Endothelial cell of umbilical vein (primary cell): Measurements from ENCODE around the gene ATG7. TPM values are rescaled to one million over a fixed set of nuclear protein-coding genes. Genes with fewer than 3 reads are reported as not detected.

ENCODE experiments used
- BruUV-seq: library from RNA; stranded (reverse); fragments of 400-500 nt; replicated peaks from 2 replicates; lab custom pipeline; 2021; lab: Mats Ljungman, UMichigan
- CTCF ChIA-PET: fragments of 300-600, 350-600 bp; sonication (Branson Sonifier 250); formaldehyde crosslinking; loops from one replicate; lab custom pipeline; 2021; ENCODE audit warnings: antibody characterized with exemption, inconsistent platforms; lab: Charles Lee
- POLR2A ChIA-PET: fragments of 300-600, 350-600 bp; sonication (Branson Sonifier 250); formaldehyde crosslinking; loops from one replicate; lab custom pipeline; 2021; ENCODE audit warnings: antibody characterized with exemption, inconsistent platforms; lab: Charles Lee
- DNase-seq: peaks from one replicate; pipeline ENCODE4 v3.0.0-alpha.2; 2011; ENCODE audit warnings: low read depth, low spot score
- FAIRE-seq: peaks from 2 replicates; lab custom pipeline; 2011; peaks lifted over from hg19 to GRCh38; lab: Jason Lieb, UNC
- H2AFZ ChIP-seq: 2 replicates; pipeline ENCODE4 v1.6.0; 2012; ENCODE audit warnings: low read depth, low read length, control low read depth, inconsistent platforms
- H3K27ac ChIP-seq: 2 replicates; pipeline ENCODE4 v1.5.1; 2011; ENCODE audit warnings: low read depth, mild to moderate bottlenecking, control low read depth, low read length, moderate library complexity; ENCODE audit not compliant: insufficient read depth
- H3K27me3 ChIP-seq, 2 experiments: 2 replicates each; pipeline versions ENCODE4 v1.6.0 to v1.6.1; 2011; ENCODE audit warnings: low read length in 2 of 2, mixed read lengths in 1 of 2; ENCODE audit not compliant: control insufficient read depth in 2 of 2, insufficient read depth in 2 of 2
- H3K36me3 ChIP-seq, 2 experiments: 2 replicates in 1 of 2; 3 replicates in 1 of 2; pipeline ENCODE4 v1.5.1; 2011; ENCODE audit warnings: low read length in 2 of 2, mild to moderate bottlenecking in 1 of 2, moderate library complexity in 1 of 2; ENCODE audit not compliant: control insufficient read depth in 2 of 2, insufficient read depth in 2 of 2; ENCODE audit errors: extremely low read depth in 1 of 2
- H3K4me1 ChIP-seq: 3 replicates; pipeline ENCODE4 v1.5.1; 2011; ENCODE audit warnings: mild to moderate bottlenecking, low read length; ENCODE audit not compliant: control insufficient read depth, insufficient read depth; ENCODE audit errors: extremely low read depth
- H3K4me2 ChIP-seq: 2 replicates; pipeline ENCODE4 v1.6.1; 2011; ENCODE audit warnings: low read length, control low read depth, mixed read lengths; ENCODE audit not compliant: insufficient read depth
- H3K4me3 ChIP-seq, 3 experiments: fragments of 200-600 bp in 1 of 3; sonication (generic), shearing (Covaris generic) in 1 of 3; replicated peaks in 1 of 3; 2 replicates each; pipeline ENCODE4 v1.5.1; 2011 to 2016; ENCODE audit warnings: control low read depth in 3 of 3, low read length in 3 of 3, mild to moderate bottlenecking in 2 of 3, inconsistent platforms in 1 of 3, low read depth in 1 of 3, moderate library complexity in 1 of 3; ENCODE audit not compliant: insufficient read depth in 1 of 3
- H3K79me2 ChIP-seq: 2 replicates; pipeline ENCODE4 v1.6.0; 2012; ENCODE audit warnings: low read length, inconsistent platforms; ENCODE audit not compliant: control insufficient read depth, insufficient read depth
- H3K9ac ChIP-seq: replicated peaks from 2 replicates; pipeline ENCODE3; 2011; ENCODE audit warnings: low read length, control low read depth; ENCODE audit not compliant: insufficient read depth; ENCODE audit errors: extremely low read depth
- H3K9me1 ChIP-seq: replicated peaks from 3 replicates; pipeline ENCODE4 v1.6.0; 2011; ENCODE audit warnings: mild to moderate bottlenecking, low read length; ENCODE audit not compliant: control insufficient read depth, insufficient read depth; ENCODE audit errors: extremely low read depth
- H3K9me3 ChIP-seq: replicated peaks from 2 replicates; pipeline ENCODE4 v1.5.1; 2012; ENCODE audit warnings: low read length, inconsistent platforms; ENCODE audit not compliant: control insufficient read depth, insufficient read depth
- H4K20me1 ChIP-seq: replicated peaks from 2 replicates; pipeline ENCODE3; 2011; ENCODE audit warnings: mild to moderate bottlenecking, low read length; ENCODE audit not compliant: control insufficient read depth, insufficient read depth; ENCODE audit errors: extremely low read depth
- CTCF ChIP-seq, 2 donors: IDR thresholded peaks; 1 replicate in 1 of 2; 2 replicates in 1 of 2; pipeline ENCODE4 v1.5.1; 2011; ENCODE audit warnings: low read length in 2 of 2, mild to moderate bottlenecking in 2 of 2, moderate library complexity in 2 of 2, control low read depth in 1 of 2, inconsistent platforms in 1 of 2, low read depth in 1 of 2; ENCODE audit not compliant: insufficient read depth in 1 of 2; ENCODE audit errors: extremely low read depth in 1 of 2
- EZH2 ChIP-seq: IDR thresholded peaks from 2 replicates; pipeline ENCODE4 v1.6.1; 2012; ENCODE audit warnings: borderline replicate concordance, low read depth, mild to moderate bottlenecking, moderate library complexity, low read length, inconsistent platforms; ENCODE audit not compliant: severe bottlenecking
- FOS ChIP-seq: IDR thresholded peaks from 2 replicates; pipeline ENCODE4 v1.6.1; 2011; ENCODE audit warnings: mild to moderate bottlenecking, low read length, moderate library complexity, borderline replicate concordance; ENCODE audit not compliant: insufficient read depth
- GATA2 ChIP-seq: IDR thresholded peaks from 2 replicates; pipeline ENCODE4 v1.7.0; 2011; ENCODE audit warnings: low read depth, mild to moderate bottlenecking, moderate library complexity, mixed read lengths, low read length; ENCODE audit not compliant: insufficient read length, insufficient read depth
- JUN ChIP-seq: IDR thresholded peaks from 2 replicates; pipeline ENCODE4 v1.6.1; 2011; ENCODE audit warnings: borderline replicate concordance, low read depth; ENCODE audit not compliant: insufficient read length, insufficient read depth
- MAX ChIP-seq: IDR thresholded peaks from 2 replicates; pipeline ENCODE4 v1.6.1; 2011; ENCODE audit not compliant: insufficient read depth, insufficient read length
- MYC ChIP-seq: IDR thresholded peaks from one replicate; pipeline ENCODE4 v1.6.1; 2011; ENCODE audit warnings: mild to moderate bottlenecking, low read depth, low read length
- POLR2A ChIP-seq: IDR thresholded peaks from 2 replicates; pipeline ENCODE4 v1.6.1; 2012; ENCODE audit warnings: low read depth, mild to moderate bottlenecking, control low read depth, low read length
- POLR2AphosphoS5 ChIP-seq: IDR thresholded peaks from 2 replicates; pipeline ENCODE4 v1.6.1; 2012; ENCODE audit warnings: low read depth, mild to moderate bottlenecking, control low read depth, low read length, moderate library complexity; ENCODE audit not compliant: insufficient read depth
- dilution Hi-C: fragments of 300-500 bp; cut with MboI; formaldehyde crosslinking; loops from one replicate; pipeline ENCODE4 v1.15.0; 2019; ENCODE audit warnings: low sequenced_read_pairs; ENCODE audit not compliant: extremely low pct_ligation_motif_present
- intact Hi-C: fragments of 100-400 bp; cut with micrococcal nuclease; formaldehyde crosslinking; loops from one replicate; pipeline ENCODE4 v1.10.0; 2022
- polyA plus RNA-seq, 4 experiments: library from polyadenylated mRNA; depleted of rRNA in 3 of 4; stranded (reverse) in 3 of 4; unstranded in 1 of 4; fragments of >200 nt; gene quantifications; 2 replicates each; pipeline versions ENCODE4 v1.2.1 to v1.2.3, GENCODE V29; 2011 to 2012; ENCODE audit warnings: missing spikeins in 1 of 4
- total RNA-seq: library from RNA; stranded (reverse); gene quantifications from 2 replicates; pipeline ENCODE4 v1.2.3, GENCODE V29; 2021

ATG7 gene
- total and polyA plus RNA-seq, 2 donors (not counting 3 experiments of a cell fraction or from before 2014, with no cell fraction given), result 30.8 to 48.3 TPM

- no peak overlapping the region for H3K4me2 ChIP-seq
- ChIA-PET POLR2A (no interaction called here), CTCF (interaction anchor here (0.9 to 2.9 kb wide), 6 partner anchors 11 to 184 kb away, joined by 3 to 9 read pairs (median 4); no protein-coding TSS in a partner anchor)
- H3K9me3 ChIP-seq, result no peaks in the 10 kb centered on the region
- dilution Hi-C loops (no loop called here), intact Hi-C loops (no loop called here)
- TF ChIP-seq MYC, result no peak
- no peak for TF ChIP-seq JUN
- TF ChIP-seq GATA2, result no peak
- TF ChIP-seq MAX, result no peak
- no peak for TF ChIP-seq EZH2
- no peak for TF ChIP-seq FOS
- no peak for TF ChIP-seq CTCF (IDR thresholded peaks at IDR 0.05; ENCODE audit: extremely low read depth in 1 of 2, insufficient read depth in 1 of 2, low read depth in 1 of 2, low read length in 2 of 2)
- TF ChIP-seq POLR2A, result no peak
- no peak for TF ChIP-seq POLR2AphosphoS5
- peaks cover 24% of the 10 kb centered on the region for H3K79me2 ChIP-seq
- H3K4me3 ChIP-seq, result no peak overlapping the region
- no peak overlapping the region for H3K27ac ChIP-seq
- H3K27me3 ChIP-seq, result no peaks in the 10 kb centered on the region
- FAIRE-seq (peak; percentile 75), DNase-seq (peak; percentile 28)
- H3K9me1 ChIP-seq, result no peaks in the 10 kb centered on the region
- H4K20me1 ChIP-seq, result no peaks in the 10 kb centered on the region
- BruUV-seq, result no TSS peak
- no peaks in the 10 kb centered on the region for H3K36me3 ChIP-seq
- H2AFZ ChIP-seq, result no peak overlapping the region
- no peaks in the 10 kb centered on the region for H3K4me1 ChIP-seq
- no peak overlapping the region for H3K9ac ChIP-seq
These were observed 28.0 kb upstream of the ATG7 start for GRCh38 chr3:11244121-11244677.
